NCI-H1694 (cell line): ENCODE data around the gene WDR45B.

Source experiments
- DNase-seq: peaks from one replicate; lab custom pipeline; 2025; lab: John Stamatoyannopoulos, UW

WDR45B gene

DNA sequence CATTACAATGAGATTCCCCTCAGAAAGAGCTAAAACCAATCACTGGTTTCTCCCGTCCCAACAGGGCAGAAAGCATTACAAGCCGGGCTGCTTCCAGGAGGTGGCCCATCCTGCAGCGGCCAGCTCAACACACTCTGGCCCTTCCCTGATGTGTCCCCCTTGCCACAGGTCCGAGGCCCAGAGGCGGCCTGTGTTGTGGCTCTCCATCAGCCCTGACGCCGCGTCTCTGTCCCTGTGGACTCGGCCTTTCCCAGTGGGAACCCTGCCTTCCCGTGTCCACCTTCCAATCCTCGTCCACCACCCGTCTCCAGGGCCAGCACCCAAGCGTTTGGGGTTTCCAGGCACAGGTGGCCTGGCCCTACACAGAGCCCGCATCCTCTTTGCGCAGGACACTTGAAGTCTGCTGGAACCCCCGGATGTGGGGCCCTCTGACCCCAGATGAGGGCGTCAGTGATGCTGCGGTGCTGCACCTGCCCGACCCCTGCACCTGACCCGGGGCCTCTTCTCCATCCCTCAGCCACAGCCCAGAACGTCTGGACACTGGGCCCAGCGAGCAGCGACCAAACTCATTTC is 29.2 kb upstream of the WDR45B start:
- DNase-seq: no peak

DNA sequence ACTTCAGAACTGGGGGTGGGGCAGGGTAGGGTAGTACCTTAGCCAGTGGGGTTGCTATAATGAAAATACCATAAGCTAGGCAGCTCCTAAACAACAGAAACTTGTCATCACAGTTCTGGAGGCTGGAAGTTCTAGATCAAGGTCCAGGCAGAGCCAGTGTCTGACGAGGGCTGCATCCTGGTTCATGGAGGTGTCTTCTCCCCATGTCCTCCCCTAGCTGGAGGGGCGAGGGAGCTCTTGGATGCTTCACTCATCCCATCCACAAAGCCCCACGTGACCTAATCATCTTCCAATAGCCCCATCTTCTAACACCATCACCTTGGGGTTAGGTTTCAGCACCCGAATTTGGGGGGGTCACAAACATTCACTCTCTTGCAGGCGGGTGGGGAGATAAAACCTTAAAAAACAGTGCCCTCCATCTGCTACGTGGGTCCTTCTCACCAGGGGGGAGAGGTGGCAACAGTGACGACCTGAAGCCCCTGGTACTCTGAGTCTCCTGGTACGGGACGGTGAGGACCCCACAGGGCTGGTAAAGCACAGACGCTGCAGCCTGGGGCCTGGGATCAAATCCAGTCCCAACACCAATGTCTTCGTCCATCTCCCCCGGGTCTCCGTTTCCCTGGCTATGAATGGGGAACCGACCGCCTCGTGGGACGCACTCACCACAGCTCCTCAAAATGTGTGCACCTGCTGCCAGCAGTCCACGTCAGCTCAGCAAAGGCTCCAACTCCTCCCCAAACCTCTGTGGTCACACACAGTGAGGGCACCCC is 27.4 kb upstream of the WDR45B start:
- DNase-seq: no peak

DNA sequence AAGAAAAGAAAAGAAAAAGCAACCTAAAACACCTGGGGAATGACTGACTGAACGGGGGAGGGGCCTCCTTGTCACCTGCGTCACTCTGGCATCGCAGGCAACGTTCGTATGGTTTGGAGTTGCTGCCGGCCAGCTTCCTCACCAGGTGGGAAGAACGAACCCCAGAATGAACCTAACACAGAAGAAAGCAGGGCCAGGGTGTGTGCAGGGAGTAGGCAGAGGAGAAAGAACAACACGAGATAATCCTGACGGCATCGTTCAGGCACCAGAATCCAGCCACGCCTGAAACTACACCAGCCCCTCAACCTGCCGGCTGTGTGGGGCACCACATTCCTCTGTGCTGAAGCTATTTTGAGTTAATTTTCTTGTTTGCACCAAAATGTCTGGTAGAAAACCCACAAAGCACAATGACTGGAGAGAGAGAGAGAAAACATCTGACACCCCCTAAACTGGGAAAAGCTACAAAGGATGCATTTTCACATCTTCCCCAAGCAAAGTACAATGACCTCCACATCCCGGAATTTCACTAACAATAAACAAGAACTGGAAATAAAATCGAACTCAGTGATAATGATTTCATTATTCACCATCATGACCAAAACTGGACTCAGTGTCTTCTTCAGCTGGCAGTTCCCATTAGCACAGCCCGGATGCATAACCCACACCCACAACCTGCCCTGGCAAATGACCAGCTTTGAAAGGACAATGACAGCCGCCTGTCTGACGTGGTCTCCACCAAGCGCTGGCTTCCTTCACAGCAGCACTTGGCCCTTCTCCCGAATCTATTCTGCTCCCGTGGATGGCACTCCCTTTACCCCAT is 26.6 kb upstream of the WDR45B start:
- no peak for DNase-seq

DNA sequence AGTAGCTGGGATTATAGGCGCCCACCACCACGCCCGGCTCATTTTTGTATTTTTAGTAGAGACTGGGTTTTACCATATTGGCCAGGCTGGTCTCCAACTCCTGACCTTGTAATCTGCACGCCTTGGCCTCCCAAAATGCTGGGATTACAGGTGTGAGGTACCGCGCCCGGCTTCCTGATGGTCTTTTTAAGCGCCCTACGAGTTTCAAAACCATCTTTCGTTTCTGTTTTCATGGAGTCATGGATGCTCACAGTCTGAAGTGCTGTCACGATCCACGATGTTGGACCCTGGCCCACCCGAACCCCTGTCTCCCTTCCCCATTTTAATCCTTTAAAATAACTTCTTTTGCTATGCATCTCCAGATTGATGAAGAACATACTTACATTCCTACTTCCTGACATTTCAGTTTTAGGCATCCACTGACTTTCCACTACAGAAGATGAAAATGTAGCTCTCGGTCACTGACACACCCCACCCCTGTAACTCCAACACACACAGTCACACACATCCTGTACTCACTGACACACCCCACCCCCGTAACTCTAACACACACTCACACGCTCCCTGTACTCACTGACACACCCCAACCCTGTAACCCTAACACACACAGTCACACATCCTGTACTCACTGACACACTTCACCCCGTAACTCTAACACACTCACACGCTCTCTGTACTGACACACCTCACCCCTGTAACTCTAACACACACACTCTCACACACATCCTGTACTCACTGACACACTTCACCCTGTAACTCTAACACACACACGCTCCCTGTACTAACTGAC is 22.6 kb upstream of the WDR45B start:
- DNase-seq: no peak

DNA sequence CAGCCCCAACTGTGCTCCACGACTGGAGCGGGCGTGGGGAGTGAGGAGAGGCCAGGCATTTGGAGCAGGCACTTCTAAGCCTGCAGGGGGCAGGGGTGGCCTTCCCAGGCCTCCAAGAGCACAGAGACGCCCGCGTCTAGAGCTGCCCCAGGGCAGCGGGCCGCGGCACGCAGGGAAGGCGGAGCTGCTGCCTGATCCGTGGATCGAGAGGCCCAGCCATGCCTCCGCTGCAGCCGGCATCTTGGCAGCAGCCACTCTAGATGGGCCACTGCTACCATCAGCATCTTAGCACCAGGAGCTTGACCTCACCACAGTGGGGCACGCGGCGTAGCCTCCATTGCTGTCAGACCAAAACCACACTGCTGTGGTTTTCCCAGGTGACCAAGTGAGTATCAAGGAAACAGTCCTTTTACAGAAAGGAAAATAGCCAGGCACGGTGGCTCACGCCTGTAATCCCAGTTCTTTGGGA is 20.4 kb upstream of the WDR45B start:
- peak; percentile 72 for DNase-seq

DNA sequence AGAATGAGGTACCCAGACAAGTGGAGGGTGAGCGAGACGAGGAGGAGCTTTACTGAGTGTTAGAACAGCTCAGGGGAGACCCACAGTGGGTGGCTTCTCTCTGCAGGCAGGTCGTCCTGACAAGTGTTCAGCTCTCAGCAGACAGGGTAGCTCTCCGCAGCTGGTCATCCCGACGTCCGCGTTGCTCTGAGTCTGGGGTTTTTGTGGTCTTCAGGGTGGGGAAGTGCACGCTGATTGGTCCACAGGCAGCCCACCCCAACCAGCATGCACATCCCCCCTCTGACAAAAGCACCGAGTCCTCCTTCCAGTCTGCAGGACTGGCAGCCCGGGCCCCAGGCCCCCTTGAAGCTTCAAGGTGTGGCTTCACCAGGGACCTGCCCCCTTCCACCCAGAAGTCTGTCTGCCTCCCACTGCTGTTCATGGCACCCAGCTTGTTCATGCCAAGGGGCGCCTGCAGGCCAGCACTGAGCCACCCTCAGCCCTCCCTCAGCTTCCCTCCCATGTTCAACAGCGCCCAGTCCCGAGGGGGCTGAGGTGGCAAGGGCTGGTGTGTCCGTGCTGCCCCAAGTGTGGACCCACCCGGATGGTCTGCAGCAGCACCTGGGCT is 19.9 kb upstream of the WDR45B start:
- DNase-seq: no peak

DNA sequence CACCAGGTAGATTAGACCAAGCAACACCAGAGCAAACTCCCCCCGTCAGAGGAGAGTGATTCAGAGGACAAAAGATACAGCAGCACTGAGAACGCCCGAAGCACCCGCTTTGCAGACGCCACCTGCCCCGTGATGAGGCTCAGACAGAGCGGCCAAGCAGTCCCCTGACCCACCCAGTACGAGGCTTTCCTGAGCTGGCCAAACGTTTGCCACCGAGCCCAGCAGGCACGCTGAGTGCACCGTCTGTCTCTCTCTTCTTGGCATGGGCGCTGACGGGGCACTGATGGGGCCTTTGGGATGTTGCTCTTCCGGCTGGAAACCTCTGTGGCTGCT is 19.4 kb upstream of the WDR45B start:
- no peak for DNase-seq

DNA sequence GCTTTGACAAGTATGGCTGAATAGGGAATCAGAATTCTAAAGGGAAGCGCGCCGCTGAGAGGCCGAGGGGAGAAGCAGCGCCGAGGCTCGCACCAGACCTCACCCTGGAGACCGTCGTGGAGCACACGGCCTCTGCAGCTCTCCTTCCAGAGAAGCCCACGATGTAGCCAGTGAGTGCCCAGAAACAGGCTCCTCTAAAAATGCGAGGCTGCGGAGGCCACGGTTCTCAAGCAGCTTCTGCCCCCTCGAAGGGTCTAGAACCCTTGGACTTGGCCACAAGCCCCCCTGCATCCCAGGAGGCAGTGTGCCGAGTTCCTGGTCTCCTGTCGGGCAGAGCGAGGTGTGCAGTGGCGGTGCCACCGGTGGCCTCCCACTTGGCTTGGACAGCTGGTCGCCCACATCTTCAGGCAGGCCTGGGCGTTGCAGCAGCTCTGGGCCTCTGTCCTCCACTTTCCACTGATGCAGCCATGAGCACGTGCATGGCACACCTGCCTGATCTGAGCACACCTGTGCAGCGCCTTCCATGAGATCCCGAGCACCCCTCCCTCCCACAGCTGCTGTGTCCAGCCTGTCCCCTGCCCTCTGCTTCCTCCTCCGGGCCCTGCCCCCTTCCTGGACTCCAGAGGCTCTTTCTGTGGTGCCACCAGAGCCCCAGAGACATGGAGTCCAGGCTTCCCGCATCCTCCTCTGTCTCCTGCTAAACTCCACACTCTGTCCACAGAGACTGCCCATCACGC is 18.9 kb upstream of the WDR45B start:
- DNase-seq: no peak

DNA sequence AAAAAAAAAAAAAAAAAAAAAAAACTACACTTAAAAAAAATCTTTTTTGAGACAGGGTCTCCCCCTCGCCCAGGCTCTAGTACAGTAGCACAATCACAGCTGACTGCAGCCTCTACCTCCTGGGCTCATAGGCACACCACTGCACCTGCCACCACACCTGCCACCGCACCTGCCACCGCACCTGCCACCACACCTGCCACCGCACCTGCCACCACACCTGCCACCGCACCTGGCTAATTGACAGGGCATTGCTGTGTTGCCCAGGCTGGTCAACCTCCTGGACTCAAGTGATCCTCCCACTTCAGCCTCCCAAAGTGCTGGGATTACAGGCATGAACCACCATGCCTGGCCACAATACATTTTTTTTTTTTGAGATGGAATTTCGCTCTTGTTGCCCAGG is 17.6 kb upstream of the WDR45B start:
- no peak for DNase-seq

DNA sequence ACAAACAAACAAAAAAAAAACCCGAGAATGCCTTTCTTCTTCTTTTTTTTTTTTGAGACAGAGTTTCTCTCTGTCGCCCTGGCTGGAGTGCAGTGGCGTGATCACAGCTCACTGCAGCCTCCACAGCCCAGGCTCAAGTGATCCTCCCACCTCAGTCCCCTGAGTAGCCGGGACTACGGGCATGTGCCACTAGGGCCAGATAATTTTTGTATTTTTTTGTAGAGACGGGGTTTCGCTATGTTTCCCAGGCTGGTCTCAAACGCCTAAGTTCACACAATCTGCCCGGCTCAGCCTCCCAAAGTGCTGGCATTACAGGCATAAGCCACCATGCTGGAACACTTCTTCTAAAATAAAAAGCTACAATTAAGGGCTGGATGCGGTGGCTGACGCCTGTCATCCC is 17.0 kb upstream of the WDR45B start:
- no peak for DNase-seq

DNA sequence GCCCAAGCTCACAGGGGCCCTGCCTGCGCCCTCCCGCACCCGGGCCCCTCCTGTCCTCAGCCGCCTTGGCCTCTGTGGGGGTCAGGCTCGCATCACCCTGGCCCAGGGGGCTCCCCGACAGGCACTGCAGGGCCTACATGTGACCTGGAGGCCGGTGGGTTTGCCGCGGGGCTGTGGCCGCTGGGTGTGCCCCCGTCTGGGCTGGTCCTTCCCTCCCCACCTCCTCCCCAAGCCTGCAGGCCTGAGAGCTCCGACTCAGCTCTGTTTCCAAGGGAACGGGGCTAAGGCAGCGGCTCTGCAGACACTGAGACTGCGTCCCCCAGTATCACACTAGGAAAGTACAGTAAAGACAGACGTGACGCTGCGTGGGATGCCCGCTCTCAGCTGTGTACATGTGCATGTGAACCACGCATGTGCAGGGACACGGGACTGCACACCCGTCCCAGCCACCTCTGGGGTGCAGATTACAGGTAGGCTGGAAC is 16.5 kb upstream of the WDR45B start:
- DNase-seq: no peak

DNA sequence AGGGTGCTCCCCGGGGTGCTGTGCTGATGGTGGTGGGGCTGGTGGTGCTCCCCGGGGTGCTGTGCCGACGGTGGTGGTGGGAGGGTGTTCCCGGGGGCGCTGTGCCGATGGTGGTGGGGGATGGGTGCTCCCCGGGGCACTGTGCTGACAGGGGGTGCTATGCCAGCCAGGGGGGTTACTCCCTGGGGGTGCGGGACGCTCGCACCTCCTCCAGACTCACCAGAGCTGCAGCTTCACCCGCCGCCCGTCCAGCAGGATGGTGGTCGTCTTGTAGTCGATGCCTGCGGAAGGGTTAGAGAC is 16.0 kb upstream of the WDR45B start:
- DNase-seq: no peak

DNA sequence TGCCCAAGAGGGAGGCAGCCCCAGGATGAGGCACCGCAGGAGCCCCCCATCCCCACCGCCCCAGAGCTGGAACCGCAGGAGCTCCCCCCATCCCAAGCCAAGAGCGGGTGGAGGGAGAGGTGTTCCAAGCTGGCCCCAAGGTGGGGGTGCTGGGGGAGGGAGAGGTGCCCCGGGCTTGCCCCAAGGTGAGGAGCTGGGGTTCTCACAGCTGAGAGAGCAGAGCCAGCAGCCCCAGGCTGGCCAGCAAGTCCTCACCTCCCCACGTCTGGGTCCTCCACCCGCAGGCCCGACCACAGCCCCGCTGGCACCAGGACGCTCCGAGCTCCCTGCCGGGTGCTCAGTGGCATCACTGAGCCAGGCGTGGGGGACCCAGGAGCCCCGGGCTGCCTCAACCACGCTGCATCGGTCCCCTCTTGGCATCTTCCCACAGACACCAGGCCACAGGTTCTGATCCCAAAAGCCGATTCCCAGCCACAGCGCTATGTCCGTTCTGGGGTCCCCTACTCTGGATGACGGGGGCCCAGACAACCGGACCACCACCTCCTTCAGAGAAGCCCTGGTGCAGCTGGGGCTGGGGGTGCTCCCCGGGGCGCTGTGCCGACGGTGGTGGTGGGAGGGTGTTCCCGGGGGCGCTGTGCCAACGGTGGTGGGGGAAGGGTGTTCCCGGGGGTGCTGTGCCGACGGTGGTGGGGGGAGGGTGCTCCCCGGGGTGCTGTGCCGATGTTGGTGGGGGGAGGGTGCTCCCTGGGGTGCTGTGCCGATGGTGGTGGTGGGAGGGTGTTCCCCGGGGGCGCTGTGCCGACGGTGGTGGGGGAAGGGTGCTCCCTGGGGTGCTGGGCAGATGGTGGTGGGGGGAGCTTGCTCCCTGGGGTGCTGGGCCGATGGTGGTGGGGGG is 15.4 kb upstream of the WDR45B start:
- DNase-seq: no peak

DNA sequence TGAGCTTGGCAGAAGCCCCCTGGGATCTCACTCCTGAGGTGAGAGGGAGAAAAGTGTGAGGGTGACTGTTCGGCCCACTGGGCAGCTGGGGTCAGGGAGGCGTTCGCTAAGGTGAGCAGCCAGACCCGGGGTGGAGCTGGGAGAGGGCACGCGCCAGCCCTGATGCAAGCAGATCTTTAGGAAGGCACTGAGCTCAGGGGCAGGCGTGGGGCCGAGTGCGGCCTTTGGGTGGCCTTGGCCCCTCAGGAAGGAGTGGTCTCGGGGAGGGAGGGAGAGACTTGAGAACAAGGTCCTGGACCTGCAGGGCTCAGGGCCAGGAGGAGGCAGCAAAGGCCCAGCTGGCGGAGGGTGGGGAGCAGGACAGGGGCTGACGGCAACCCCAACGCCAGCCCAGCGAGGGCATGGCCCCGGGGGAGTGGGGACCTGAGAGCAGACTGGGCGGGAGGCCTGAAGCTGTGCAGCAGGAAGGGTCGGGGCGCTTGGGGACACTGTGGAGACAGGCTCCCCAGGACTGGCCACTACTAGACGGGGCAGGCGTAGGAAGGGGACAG is 14.5 kb upstream of the WDR45B start:
- no peak for DNase-seq

DNA sequence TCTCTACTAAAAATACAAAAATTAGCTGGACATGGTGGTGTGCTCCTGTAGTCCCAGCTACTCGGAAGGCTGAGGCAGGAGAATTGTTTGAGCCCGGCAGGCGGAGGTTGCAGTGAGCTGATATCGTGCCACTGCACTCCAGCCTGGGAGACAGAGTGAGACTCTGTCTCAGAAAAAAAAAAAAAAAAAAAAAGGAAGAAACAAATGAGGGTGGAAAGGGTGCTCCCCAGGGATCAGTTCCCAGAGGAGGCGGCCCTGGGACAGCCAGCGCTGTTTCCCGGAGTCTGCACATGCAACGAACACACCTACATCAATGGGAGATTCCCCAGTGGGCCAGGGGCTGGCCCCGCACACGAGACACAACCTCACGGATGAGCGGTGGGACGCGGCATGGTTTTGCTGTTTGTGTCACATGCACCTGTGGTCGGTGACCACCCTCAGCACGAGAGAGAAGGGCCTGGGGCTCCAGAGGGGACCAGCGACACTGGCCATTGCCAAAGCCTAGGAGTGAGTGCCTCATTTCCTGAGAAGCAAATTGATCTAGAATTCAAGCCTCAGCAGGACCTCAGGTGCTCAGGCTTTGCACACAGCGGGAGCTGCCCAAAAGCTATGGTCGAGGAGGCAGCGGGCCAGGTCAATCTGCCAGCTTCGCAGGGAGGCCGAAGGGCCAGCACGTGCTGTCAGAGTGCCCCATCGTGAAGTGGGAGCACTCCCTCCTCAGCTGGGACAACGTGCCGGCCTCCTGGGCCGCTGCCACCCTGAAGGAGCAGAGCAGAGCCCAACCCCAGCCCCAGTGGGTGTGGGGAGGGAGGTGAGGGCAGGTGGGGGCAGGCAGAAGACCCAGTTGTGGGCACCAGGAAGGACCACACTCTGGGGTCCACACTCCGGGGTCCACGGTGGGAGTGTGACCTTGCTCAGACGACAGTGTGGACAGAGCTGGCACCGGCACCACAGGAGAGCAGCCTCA is 13.8 kb upstream of the WDR45B start:
- no peak for DNase-seq

DNA sequence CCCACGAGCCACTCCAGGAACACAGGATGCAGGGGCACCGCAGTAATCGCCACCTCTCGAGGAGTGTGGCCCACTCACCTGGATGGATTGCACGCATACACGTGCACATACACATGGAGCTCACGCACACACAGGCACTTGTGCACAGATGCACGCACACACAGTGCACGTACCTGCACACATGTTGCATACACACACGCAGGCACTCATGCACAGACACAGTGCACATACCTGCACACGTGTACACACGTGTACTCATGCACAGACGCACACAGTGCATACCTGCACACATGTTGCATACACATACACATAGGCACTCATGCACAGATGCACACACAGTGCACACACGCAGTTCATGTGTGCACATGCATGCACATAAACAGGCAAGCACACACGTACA is 11.6 kb upstream of the WDR45B start:
- no peak for DNase-seq

DNA sequence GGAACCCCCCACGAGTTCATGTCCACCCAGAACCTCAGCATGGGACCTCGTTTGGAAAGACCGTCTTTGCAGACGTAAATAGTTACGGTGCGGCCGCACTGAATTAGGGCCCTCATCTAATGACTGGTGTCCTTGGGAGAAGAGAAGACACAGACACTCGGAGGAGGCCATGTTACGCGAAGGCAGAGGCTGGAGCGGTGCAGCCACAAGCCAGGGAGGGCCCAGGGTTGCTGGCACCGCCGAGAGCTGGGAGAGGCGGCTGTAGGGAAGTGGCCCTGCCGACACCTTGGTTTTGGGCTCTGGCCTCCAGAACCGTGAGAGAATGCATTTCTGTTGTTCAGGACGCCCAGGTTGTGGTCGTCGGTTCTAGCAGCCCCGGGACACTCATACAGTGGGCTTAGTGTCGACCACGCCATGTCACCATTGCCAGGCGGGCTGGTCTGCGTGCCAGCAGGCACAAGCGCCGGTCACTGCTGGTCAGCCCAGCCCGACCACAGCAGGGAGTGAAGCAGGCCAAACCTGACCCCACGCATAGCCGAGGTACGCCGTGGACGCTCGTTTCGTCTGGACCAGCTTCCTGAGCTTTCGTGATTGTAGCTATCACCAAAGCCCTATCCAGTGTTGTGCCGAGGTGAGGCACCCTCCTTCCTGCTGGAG is 10.7 kb upstream of the WDR45B start:
- no peak for DNase-seq

DNA sequence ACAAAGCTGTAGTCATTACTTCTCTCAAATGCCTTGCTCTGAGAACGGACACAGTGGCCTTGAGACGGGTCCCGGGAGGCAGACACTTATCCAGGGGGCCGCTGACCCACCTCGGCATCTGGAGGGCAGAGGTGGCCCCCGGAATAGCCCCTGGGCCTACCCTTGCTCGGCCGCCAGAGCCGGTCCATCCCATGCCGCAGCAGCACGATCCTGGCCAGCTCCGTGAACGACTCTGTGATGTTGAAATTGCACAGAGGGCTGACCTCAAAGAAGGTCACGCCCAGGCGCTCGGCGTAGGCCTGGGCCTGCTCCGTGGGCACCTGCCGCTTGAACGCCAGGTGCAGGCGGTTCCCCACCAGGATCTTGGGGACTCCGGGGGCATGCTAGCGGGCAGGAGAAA is 10.1 kb upstream of the WDR45B start:
- DNase-seq: no peak
